ENCODE data around the gene RNF166.

Gene RNF166

DNA sequence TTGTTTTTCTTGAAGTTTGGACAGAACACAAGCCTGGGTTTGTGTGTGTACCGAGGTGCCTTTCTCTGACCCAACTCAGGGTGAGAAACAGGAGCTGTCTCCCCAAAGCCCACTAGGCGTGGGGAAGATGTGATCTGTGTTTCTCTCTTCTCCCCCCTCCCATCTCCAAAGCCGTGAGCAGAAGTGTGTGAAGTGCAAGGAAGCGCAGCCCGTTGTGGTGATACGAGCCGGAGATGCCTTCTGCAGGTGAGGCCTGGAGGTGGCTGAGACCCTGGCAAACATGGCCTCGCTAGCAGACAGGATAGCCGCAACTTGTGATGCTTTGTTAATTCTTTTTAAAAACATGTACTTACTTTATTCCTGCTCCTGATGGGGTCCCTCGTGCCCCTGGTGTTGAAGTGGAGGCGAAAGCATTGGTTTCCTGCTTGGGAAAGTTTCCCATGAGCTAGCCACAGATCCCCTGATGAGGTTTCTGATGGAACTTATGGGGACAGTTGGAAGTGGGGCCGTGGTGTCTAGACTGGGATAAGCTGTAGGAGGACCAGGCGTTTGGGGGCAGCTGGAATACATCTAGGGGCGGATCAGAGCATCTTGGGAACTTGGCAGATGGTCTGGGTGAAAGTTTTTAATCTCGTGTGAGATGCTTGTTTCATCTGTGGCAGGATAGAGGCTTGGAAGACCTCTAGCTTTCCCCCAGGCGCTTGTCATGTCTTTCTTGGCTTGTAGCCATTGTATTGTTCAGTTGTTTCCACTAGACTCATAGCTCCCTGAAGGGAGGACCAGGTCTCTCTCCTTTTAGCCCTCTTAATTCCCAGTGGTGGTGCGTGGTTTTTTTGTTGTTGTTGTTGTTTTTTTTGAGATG is 988 bp upstream of the RNF166 start:
- no peak for DNase-seq (ENCODE audit: low read depth in 2 of 2)

DNA sequence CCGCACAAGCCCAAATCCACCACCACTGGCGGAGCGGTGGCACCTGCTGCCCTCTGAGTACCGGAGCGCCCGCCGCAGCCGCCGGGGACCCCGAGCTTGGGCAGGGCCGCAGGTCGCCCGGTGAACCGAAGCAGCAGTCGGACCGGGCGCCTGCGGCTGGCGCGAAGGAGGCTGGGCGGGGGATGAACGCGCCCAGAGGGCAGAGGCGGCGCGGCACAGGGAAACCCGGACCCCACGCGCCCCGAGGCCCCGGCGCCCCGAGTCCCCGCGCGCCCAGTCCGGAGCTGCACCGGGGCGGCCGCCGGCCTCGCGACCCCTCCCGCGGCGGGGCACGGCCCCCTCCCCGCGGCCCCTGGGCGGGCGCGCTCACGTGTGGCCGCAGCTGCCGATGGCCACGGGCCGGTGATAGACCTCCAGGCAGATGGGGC is 393 bp downstream of the RNF166 start:
- DNase-seq (ENCODE audit: low read depth in 2 of 2), result no peak

DNA sequence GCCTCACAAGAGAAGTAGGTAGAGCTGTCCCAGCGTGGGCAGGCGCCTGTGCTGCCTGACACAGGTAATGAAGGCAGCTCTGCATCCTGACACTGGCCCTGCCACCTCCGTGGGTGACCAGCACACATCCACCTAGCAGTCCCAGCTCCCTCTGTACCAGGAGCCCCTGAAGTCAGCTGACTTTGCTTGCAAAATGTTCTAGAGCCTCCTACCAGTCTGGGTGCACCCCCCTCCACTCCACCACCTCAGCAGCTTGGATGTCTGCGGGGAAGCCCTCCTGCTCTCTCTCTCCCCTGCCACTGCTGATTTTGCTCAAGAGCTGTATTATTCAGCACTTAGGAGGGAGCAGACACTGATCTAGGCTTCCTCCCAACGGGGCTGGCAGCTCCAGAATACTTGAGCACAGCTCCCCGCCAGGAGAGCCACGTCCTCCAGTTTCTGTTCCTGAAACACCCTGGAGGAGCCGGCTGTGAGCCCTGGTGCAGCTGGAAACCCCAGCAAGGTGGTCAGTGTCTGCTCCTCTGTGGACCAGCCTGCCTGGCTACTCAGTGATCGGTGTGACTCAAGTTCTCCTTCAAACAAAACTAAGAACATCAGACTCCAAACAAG is 1.0 kb downstream of the RNF166 start:
- no peak for DNase-seq (ENCODE audit: low read depth in 2 of 2)

DNA sequence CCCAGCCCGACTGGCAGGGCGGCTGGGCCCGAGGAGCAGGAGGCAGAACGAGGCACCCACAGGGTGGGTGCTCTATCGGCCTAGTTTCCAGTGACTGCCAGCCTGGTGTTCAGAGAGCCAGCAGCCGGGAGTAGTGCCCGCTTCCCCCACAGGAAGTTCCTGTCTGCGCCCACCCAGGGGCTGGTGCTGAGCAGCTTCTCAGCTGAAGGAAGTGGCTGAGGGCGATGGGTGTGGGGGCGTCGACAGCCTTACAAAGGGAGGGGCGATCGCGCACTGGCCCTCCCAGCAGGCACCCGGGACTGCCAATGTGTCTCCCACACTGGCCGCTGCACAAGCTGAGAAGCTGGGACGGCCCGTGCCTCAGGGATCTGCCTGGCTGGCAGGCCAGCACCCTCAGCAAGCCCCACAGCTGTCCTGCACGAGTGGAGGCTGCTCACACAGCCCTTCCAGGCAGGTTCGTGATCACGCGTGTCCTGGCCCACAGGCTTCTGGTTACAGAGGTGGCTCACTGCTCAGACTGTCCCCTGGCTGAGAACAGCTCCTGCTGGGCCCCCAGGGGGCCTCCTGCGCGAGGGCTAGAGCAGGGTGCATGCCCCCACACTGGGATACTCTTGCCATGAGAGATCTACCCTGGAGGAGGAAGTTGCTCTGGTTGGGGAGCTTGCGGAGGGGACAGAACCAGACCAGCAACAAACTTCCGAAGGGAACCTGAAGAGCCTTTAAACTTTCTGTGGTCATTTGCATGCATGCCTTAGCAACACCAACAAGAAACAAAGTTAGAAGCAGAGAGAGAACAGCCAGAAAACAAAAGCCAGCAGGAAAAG is 2.5 kb downstream of the RNF166 start:
- DNase-seq (ENCODE audit: low read depth in 2 of 2), result peak; percentile 63 to 70

DNA sequence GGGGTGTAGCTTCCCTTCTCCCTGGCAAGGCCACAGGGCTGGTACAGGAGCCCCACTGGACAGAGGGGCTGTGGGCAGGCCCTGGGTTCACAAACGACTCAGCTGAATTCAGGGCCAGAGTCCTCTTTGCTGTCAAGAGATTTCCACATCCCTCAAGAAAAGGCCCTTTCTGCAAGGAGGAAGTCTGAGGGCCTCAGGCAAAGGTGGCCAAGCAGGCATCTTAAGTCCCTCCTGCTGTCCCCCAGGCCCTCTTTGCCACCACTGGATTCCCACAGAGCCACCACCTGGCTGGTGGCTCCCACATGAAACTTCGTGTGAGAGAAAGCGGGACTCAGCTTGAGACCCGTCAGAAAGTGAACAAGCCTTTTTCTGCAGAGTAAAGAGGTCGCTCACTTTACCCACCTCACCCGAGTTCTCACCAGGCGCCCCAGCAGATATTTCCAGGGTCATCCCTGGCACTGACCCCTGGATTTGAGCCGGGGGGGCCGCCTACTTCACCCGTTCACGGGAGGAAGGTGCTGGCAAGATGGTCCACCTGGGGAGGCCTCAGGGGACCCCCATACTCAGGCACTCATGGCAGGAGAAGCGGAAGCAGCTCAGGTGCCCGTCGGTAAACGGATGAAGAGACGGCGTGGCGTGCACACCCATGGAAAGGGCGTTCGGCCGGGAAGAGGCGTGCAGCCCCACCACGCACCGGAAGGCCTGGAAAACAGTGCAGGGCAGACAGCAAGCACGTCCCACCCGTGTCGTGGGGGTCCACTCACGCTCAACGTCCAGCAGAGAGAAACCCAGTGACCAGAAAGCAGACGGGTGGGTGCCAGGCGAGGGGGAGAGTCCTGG is 3.6 kb downstream of the RNF166 start:
- no peak for DNase-seq (ENCODE audit: low read depth in 2 of 2)

DNA sequence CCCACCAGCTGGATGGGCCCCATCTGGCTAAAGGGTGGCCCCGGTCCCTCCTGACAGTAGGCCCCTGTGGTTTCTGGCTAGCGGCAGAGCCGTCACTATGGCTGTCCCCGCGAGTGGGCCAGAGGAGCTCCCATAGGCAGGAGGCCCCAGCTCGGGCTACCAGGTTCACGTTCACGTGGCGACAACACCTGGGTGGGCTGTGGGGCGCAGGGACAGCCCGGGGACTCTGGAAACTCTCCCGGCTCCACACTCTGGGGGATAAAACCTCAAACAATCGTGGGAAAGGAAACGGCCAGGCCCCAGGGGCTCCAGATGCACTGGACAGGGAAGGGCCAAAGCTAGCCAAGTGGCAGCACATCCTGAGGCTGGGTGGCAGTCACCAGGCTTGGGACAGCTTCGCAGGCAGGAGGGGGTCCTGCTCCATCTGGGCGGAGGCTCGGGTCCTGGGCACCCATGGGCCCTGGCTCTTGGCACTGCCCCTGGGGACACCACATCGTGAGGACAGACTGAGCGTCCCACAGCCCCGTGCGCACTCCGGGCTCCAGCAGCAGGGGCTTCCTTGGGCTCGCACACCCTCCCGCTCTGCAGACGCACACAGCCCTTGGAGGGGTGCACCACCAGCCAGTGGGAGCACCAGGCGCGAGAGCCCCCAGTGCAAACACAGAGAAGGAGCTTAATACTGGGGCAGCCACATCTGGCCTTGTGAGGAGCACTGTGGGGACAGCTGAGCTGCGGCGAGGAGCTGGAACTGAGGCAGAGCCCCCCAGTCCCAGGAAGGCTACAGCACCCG is 4.4 kb downstream of the RNF166 start:
- no peak for DNase-seq (ENCODE audit: low read depth in 2 of 2)

DNA sequence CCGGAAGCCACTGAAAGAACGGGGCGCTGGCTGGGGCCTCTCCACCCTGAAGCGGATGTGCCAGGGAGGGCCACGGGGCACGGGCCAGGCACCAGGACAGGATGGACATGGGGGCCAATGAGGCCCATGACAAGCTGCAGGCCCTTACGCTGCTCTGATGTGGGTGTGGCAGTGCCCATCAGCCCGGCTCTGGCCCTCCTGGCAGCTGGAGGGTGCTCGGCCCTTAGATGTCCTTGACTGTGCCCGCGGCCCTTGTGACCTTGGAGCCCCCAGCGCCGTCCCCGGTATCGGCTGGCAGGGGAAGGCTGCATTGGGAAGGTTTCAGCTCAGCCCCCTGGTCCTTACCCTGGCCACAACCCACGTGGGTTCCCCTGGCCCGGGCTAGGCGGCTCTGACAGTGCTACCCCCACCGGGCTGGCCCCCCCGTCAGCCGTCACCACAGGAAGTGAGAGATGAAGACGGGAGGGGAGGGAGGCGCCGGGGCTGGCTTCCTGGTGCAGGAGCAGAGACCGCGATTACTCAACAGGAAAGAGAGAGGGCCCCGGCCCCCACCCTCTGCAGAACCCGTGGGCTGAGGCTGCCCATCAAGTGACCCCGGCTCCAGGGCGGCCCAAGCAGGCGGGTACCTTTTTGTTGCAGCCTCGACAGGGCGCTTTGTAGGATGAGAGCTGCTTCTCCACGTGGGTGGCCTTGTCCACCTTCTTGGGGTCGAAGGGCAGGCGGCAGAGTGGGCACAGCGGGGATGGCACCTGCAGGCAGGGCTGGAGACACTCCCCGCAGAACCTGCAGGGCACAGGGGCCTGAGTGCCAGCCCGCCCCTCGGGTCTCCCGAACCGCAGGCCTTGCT is 5.3 kb downstream of the RNF166 start:
- DNase-seq (ENCODE audit: low read depth in 2 of 2), result peak; percentile 89 to 95

DNA sequence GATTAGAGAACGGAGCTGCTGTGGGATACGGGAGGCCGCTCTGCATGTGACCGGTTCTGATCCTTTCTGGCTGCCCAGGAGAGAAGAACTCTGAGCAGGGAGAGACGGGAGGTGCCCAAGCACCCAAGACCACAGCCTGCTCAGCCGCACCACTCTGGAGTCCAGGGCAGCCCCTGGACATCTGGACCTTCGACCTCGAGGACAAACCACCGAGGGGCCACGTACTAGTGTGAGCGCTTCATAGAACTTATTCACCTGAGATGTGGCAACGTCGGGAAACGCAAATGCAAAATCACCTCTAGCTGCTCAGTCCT is 5.9 kb downstream of the RNF166 start:
- no peak for DNase-seq (ENCODE audit: low read depth in 2 of 2)

DNA sequence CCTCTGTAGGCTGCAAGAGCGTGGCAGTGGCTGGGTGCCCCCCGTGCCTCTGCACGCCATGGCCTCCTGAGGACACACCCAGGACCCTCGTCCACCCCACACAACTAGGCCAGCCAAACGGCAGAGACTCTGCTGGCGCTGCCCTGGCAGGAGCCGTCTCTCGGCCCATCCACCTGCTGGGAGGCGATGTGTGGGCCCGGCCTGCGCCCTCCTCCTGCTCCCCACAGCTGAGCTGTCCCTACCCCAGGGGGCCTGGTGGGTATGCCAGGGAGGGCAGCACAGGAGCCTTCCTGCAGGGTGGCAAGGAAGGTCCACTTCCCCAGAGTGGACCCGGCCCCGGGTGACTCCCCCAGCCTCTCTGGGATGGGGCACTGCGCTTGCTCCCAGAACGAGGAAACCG is 7.0 kb downstream of the RNF166 start:
- DNase-seq (ENCODE audit: low read depth in 2 of 2), result no peak

DNA sequence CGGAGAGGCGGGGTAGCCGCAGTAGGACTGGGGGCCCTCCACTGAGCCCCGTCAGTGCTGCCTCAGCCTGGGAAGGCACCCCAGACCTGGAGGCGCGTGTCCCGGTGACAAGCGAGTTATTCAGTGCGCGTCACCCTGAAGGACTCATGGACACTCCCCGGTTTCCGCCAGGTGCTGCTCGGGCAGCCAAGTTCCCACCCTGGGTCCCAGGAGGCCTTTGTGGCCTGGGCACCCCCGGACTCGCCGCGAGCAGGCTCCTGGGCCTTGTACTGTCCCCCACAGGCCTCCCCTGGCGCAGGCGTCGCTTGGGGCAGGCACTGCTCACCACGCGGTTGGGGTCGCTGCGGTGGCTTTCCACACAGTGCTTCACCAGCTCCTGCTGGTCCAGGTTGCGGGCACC is 7.6 kb downstream of the RNF166 start:
- DNase-seq (ENCODE audit: low read depth in 2 of 2), result no peak

DNA sequence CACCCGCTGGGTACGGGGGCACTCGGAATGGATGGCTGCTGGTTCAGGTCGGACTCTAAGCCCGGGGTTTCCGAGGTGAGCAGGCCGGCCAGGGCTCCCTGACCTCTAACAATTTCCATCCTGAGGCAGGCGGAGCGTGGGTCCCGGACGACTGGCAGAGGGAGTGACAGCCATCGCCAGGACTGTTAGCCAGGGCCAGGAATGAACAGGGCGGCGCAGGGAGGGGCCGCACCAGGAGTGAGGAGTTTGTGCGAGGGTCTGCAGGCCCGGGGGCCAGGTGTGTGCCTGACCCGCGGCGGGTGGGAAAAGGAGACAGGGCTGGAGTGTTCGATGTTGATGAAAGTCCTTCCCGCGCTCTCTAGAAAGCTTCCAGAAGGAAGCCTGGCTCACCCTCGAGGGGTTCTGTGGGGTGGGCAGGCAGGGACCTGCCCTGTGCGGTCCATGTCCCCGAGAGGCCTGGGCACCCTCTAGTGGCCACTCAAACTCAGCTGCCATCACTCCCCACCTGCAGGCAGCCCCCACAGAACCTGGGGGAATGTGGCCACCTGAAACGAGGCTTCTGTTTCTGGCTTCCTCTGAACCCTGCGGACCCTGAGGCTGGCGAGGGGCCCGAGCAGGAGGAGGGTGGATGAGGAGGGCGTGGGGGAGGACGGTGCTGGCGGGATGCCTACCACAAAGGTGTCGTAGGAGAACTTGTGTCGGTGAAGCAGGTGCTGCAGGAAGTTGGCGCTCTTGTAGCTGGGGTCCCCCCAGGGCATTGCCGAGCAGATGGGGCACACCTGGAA is 8.2 kb downstream of the RNF166 start:
- no peak for DNase-seq (ENCODE audit: low read depth in 2 of 2)

DNA sequence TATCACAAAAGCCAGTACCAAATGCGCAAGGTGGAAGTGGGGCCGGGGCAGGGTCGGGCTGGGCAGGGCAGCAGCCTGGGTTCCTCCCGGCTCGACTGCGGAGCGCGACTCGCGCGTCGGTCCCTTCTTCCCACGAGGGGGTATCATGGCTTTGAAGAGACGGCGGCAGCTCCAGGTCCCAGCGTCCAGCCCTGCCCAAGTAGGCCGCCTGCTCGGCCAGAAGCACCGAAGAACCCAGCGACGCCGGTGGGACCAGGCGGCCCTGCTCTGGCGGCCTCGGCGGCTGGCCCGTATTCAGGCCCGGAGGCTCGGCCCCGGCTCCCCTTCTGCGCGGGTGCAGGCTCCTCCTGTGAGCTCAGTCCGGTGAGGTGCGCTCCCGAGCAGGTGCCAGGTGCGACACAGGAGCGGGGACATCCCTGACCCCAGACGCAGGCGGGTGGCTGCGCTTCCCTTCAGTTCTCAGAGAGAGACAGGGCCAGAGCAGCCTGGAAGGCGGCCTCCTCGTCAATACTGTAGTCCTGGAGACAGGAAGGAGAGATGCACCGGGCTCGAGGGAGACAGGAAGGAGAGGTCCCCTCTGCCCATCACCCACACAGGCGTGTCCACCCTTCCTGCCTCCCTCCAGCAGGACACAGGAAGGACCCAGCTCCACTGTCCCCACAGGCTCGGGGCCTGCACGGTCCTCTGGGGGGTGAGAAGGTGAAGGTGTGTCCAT is 8.9 kb downstream of the RNF166 start:
- DNase-seq (ENCODE audit: low read depth in 2 of 2), result no peak

DNA sequence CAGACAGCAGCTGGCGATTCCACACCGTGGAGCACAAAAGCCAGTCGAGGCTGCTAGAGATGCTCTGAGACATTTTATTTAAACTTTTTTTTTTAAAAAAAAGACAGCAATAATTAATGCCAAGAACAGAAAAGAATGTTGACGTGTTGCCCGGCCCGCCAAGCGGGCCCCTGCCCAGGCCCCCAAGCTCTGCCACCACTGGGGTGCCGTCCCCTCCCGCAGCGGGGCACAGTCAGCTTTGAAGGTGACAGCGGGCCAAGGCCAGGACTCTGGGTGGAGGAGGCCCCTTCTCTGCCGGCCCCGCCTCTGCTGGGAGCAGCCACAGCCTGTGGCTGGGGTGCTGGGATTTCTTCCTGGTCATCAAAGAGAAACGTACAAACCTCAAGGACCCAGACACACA is 9.8 kb downstream of the RNF166 start:
- no peak for DNase-seq (ENCODE audit: low read depth in 2 of 2)

DNA sequence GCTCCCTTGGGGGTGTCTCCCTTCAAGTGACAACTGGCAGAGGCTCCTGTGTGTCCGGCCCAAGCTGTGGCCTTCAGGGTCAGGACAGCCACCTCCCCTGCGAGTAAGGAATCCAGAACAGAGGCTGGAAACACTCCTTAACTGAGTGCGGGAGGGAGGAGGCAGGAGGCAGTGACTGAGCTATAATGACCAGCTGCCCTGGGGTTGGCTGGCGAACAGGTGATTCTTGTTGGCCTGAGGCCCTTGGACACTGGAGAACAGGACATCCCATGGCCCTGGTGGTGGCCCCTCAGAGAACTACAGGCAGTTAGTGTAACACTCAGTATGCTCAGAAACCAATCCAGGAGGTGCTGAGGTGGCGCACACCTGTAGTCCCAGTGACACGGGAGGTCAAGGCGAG is 10.5 kb downstream of the RNF166 start:
- no peak for DNase-seq (ENCODE audit: low read depth in 2 of 2)

DNA sequence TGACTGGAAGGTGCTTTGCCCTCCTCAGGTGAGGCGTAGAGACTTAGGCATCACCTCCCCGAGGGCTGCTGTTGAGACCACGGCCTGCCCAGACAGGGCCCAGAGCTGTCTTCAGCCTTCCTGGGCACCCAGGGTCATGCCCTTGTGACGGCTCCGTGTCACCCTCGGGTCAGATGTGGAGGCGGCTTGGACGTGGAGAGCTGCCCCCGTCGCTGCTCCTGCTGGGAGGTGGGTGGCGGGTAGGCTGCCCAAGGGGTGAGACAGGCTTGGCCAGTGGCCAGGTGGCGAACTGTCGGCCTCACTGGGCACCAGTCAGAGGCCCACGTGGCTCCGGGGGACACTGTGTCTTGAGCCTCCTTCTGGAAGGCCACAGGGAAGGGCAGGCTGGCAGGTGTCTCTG is 11.0 kb downstream of the RNF166 start:
- DNase-seq (ENCODE audit: low read depth in 2 of 2), result no peak

DNA sequence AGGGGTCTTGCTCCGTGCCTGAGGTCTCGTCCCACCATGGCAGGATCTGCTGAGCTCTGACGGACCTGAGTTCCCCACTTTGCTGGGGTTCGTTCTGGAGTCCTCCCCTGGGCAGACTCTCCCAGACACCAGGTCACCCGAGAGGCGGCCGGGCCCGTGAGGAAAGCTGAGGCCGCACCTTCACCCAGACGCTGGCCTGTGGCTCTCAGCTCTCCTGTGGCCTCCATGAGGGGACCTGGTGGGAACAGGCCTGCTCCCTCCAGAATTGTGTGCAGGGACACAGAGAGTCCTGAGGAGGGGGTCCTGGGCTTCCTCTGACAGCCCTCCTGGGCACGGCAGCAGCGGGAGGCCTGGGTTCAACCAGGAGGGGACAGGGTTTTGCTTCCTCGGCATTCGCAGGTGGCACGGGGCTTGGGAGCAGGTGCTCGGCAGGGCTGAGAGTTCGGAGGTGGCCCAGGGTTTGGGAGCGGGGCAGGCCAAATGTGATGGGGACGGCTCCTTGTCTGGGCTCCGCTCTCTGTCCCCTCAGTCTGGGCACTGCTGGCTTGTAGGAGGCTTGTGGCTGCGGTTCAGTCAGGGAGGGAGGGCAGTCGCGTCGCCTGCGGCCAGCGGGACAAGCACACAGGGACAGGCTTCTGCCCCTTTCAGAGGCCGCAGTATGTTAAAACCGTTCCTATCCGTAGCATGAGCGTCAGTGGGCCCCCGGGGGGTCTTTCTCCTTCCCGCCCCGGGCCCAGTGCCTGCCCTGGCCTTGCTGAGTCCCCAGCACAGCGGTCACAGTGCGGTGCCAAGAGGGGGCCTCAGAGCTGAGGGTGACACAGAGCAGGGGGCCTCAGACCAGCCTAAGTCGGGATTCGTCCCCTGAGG is 11.8 kb downstream of the RNF166 start:
- no peak for DNase-seq (ENCODE audit: low read depth in 2 of 2)

DNA sequence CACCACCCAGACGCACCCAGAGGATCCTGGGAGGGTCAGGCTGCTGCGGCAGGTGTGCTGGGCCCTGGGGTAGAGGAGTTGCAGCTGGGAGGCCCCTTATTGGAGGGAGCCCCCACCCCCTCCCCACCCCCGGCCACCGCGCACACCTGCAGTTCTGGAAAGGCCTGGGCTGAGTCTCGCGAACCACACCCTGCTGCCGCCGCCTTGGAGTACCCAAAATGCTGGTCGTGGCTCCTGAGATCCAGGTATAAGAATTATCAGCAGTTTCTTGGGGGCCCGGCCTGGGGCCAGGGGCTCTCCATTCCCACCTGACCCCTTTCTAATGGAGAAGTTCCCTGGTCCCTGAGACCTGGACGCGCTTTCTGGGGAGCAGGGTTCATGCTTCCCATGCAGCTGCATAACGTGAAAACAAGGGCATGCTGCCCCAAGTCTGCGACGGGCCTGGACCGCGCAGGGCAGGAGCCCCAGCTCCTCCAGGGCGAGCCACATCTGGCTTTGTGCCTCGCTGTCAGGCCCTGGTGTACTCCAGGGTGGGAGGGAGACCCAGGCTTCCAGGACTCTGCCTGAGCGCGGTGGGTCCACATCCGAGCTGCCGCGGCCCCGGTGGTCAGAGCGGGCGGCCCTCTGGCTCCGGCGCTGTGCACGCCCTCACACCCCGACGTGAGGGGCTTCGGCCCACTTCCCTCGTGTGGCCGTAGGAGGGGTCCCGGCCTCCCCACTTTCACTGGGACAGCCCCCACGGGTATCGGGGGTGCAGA is 12.6 kb downstream of the RNF166 start:
- DNase-seq (ENCODE audit: low read depth in 2 of 2), result no peak
